Parietal lobe (tissue), 1 donor: Measurements from ENCODE around the gene KRT86. TPM values are rescaled to one million over a fixed set of nuclear protein-coding genes. Genes with fewer than 3 reads are reported as not detected.

Source experiments
- total RNA-seq: library from RNA; depleted of rRNA; stranded (reverse); fragments of >200 nt; gene quantifications from one replicate; pipeline ENCODE4 v1.2.3, GENCODE V29; 2014

KRT86 gene
- not detected for total RNA-seq

DNA sequence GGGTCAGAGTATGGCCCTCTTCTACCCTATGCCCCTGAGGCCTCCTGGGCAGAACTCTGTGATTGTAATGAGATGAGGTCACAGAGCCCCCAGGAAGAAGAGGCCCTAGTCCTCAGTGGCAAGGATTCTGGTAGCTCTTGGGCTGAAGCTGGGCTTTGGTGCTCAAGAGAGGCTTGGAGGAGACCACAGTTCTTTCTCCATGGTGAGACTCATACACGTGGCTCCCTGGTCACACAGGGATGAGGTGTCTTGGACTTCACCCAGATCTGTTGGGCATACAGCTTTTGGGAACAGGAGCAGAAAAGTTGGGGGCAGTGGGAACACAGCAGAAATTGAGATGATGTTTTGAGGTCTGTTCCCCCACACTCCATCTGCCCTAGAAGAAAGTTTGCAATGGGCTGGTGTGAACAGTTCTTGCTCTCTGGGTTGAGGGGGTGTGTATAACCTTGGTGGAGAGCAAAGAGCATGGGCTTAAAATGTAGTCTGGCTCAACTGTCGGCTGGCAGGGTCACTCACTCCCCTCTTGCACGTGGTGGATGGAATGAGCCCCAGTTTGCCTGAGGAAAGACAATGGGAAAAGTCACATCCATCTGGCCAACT lies at the start of gene KRT86:
Gene KRT86, plus strand, starts transcription at position 125 of the 600 bp plus-strand sequence. CDS start 27,272 bp downstream, outside the sequence.

GRCh38 chr12:52232674-52233461 lies 41.6 kb upstream of the KRT86 start, which contains the start of gene KRT7:
TSS of gene KRT7 (plus strand) at chr12:52233243. CDS start at chr12:52233297, 54 bp downstream.

DNA sequence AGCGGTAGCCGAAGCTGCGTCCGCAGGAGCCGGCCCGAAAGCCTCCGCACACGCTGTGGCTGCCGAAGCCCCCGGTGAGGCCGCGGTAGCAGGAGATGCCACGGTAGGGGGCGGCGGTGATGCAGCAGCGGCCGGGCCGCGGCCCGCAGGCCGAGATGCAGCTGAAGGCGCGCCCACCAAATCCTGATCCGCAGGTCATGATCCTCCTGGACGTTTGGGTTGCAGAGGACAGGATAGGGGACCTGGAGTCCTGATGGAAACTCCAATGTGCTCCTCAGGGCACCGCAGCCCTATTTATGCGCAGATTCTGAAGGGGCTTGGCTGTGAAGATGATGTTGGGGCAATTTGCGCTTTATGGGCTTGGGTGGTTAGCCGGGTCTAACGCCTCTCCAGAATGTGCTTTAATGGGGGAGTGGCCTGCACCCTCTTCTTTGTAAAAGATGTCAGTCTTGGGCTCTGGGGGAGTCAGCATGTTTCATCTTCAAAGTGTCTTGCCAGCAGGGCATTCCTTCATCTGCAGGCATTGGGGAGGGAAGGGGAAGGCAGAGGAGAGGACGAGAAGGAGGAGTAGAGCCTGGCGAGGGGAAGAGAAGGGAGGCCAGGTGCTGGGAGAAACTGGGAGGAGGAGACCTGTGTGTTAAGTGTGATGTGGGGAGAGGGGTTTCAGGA lies 17.0 kb downstream of the KRT86 start, which contains the start of gene KRT81:
Gene KRT81, minus strand, starts transcription at position 268 of the 669 bp plus-strand sequence. Its CDS starts 69 bp downstream, at position 199.

DNA sequence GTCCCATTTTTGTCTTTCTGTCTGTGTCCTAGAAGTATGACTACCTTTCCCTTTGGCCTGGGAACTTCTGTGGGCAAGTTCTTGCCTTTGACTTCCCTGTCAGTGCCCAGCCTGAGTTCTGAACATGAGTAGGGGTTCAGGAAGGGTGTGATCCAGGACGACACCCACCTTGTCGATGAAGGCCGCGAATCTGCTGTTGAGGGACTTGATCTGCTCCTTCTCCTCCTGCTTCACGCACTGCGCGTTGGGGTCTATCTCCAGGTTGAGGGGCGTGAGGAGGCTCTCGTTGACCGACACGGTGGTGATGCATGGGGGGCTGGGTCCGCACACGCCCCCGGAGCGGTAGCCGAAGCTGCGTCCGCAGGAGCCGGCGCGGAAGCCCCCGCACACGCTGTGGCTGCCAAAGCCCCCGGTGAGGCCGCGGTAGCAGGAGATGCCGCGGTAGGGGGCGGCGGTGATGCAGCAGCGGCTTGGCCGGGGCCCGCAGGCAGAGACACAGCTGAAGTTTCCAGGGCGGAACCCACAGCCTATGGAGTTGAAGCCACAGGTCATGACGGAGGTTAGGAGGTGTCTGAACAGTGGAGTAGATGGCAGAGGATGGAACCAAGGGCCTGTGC lies 46.4 kb downstream of the KRT86 start, which contains the start of gene KRT83:
Gene KRT83, minus strand, starts transcription at position 615 of the 617 bp plus-strand sequence. Its CDS starts 63 bp downstream, at position 552.

Other genes starting within 250 kb of the KRT86 start
- 8.5 TPM for gene NR4A1, start 223.2 kb upstream of the KRT86 start, total RNA-seq
- 22.2 TPM for gene ATG101, start 204.7 kb upstream of the KRT86 start, total RNA-seq
- not detected for gene SMIM41, start 194.9 kb upstream of the KRT86 start, total RNA-seq
- not detected for gene KRT80, start 82.6 kb upstream of the KRT86 start, total RNA-seq
- not detected for gene KRT7, start 41.4 kb upstream of the KRT86 start, total RNA-seq
- gene KRT81, start 16.9 kb downstream of the KRT86 start, total RNA-seq, result not detected
- gene KRT83, start 46.8 kb downstream of the KRT86 start, total RNA-seq, result not detected
- gene KRT85, start 92.8 kb downstream of the KRT86 start, total RNA-seq, result not detected
- gene KRT84, start 111.0 kb downstream of the KRT86 start, total RNA-seq, result not detected
- gene KRT82, start 131.7 kb downstream of the KRT86 start, total RNA-seq, result not detected
- not detected for gene KRT75, start 159.7 kb downstream of the KRT86 start, total RNA-seq
- not detected for gene KRT6B, start 177.5 kb downstream of the KRT86 start, total RNA-seq
- gene KRT6C, start 199.2 kb downstream of the KRT86 start, total RNA-seq, result not detected
- gene KRT6A, start 218.6 kb downstream of the KRT86 start, total RNA-seq, result not detected
- gene KRT5, start 245.7 kb downstream of the KRT86 start, total RNA-seq, result not detected